ENCODE data around the gene ARHGEF1.

DNA sequence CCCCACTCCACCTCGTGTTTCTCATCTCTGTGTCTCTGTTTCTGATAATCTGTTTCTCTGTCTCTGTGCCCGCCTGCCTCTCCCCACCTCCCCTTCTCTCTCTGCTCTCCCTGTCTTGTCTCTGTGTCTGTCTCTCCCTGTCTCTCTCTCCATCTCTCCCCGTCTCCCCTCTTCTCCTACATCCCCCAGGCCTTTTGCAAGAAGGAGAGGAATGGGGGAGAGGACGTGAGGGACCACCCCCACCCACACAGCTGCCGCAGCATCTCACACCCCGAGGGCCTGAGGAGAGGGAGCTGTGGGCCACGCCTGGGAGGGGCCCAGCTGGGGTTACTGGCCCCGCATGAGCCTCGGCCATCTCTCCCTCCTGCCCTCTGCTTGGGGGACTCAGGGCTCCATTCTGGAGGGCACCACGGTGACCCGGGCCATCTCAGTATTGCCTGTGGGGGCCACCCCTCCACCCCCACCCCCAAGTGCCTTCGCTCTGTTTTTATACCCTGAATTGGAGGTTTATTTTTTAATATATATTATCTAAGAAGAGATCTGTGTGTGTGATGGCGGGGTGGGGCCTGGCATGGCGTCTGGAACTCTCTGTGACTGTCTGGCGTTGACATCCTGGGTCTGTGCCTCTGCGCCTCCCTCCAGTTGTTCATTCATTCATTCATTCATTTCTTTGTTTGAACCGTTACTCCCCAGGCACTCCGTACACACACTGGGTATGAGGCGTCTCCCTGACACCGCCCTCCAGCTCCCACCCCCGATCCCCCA lies 24.1 kb downstream of the ARHGEF1 start:
- TF ChIP-seq, protein P1, sequence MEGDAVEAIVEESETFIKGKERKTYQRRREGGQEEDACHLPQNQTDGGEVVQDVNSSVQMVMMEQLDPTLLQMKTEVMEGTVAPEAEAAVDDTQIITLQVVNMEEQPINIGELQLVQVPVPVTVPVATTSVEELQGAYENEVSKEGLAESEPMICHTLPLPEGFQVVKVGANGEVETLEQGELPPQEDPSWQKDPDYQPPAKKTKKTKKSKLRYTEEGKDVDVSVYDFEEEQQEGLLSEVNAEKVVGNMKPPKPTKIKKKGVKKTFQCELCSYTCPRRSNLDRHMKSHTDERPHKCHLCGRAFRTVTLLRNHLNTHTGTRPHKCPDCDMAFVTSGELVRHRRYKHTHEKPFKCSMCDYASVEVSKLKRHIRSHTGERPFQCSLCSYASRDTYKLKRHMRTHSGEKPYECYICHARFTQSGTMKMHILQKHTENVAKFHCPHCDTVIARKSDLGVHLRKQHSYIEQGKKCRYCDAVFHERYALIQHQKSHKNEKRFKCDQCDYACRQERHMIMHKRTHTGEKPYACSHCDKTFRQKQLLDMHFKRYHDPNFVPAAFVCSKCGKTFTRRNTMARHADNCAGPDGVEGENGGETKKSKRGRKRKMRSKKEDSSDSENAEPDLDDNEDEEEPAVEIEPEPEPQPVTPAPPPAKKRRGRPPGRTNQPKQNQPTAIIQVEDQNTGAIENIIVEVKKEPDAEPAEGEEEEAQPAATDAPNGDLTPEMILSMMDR (IDR thresholded peaks at IDR 0.05 in 4 of 5, conservative IDR thresholded peaks at IDR 0.05 in 1 of 5): no peak
- no peak for TF ChIP-seq POLR2A (IDR thresholded peaks at IDR 0.05)
